SU-DHL-6 (cell line): Measurements from ENCODE around the gene IGSF6.
"Not testable (repeated sequence)": the region's sequence is repeated elsewhere in the genome, so short reads cannot be mapped to it uniquely, and the experiment has no call there.

Experiments
- H2AFZ ChIP-seq: fragments of 200-600 bp; sonication (generic); 2 replicates; pipeline ENCODE4 v1.6.1; 2014; ENCODE audit warnings: low read depth, mild to moderate bottlenecking, moderate library complexity, mixed read lengths, antibody characterized with exemption, low read length; ENCODE audit not compliant: severe bottlenecking
- H3F3A ChIP-seq: fragments of 200-600 bp; shearing (Covaris generic); 2 replicates; pipeline ENCODE4 v1.6.0; 2016; ENCODE audit warnings: antibody characterized with exemption, mild to moderate bottlenecking; ENCODE audit not compliant: insufficient read depth
- H3K27ac ChIP-seq: fragments of 200-600 bp; sonication (generic); 2 replicates; pipeline ENCODE4 v1.5.1; 2016; ENCODE audit warnings: low read depth, mild to moderate bottlenecking, low read length, moderate library complexity, mixed read lengths
- H3K27me3 ChIP-seq: fragments of 200-600 bp; sonication (generic), shearing (Covaris generic); 2 replicates; pipeline ENCODE4 v1.6.0; 2014; ENCODE audit warnings: mild to moderate bottlenecking, low read length
- H3K36me3 ChIP-seq: fragments of 200-600 bp; sonication (generic); 2 replicates; pipeline ENCODE4 v1.6.1; 2014; ENCODE audit warnings: mild to moderate bottlenecking, low read length, mixed read lengths
- H3K4me2 ChIP-seq: fragments of 300-600, 200-600 bp; shearing (Covaris generic), sonication (generic); 2 replicates; pipeline ENCODE4 v1.6.0; 2014; ENCODE audit warnings: low read length, low read depth, mild to moderate bottlenecking; ENCODE audit not compliant: poor library complexity, severe bottlenecking
- H3K4me3 ChIP-seq: fragments of 200-600 bp; sonication (generic); 2 replicates; pipeline ENCODE4 v1.5.1; 2014; ENCODE audit warnings: antibody characterized with exemption, low read length, mild to moderate bottlenecking, mixed read lengths; ENCODE audit not compliant: insufficient read depth, poor library complexity, severe bottlenecking
- H3K79me2 ChIP-seq: fragments of 200-600 bp; sonication (generic); 2 replicates; pipeline ENCODE4 v1.6.1; 2014; ENCODE audit warnings: mild to moderate bottlenecking, low read length, moderate library complexity; ENCODE audit not compliant: insufficient read depth
- H3K9ac ChIP-seq: fragments of 200-600 bp; sonication (generic); 2 replicates; pipeline ENCODE4 v1.7.0; 2014; ENCODE audit warnings: mild to moderate bottlenecking, low read length
- H3K9me2 ChIP-seq: fragments of 200-600 bp; sonication (generic); replicated peaks from 2 replicates; pipeline ENCODE4 v1.6.1; 2014; ENCODE audit warnings: low read length; ENCODE audit not compliant: insufficient read depth
- H3K9me3 ChIP-seq: fragments of 200-600 bp; sonication (generic); 2 replicates; pipeline ENCODE4 v1.6.1; 2014; ENCODE audit warnings: low read length, mixed read lengths; ENCODE audit not compliant: insufficient read depth
- H4K20me1 ChIP-seq: fragments of 200-600 bp; sonication (generic); 2 replicates; pipeline ENCODE4 v1.6.1; 2014; ENCODE audit warnings: low read depth, mild to moderate bottlenecking, antibody characterized with exemption, low read length, moderate library complexity, mixed read lengths
- CTCF ChIP-seq: fragments of 200-600 bp; sonication (generic); IDR thresholded peaks from one replicate; pipeline ENCODE4 v1.5.1; 2017; ENCODE audit warnings: antibody characterized with exemption, mild to moderate bottlenecking, low read length, moderate library complexity; ENCODE audit not compliant: insufficient read depth, poor library complexity, severe bottlenecking
- EZH2phosphoT487 ChIP-seq: fragments of 200-600 bp; sonication (generic), shearing (Covaris generic); conservative IDR thresholded peaks from 2 replicates; pipeline ENCODE4 v1.6.1; 2018; ENCODE audit warnings: mild to moderate bottlenecking, antibody characterized with exemption, low read length, moderate library complexity, mixed read lengths

IGSF6 gene

GRCh38 chr16:21629616-21630539 is 22.5 kb downstream of the IGSF6 start:
- not testable (repeated sequence) for H3K9me3 ChIP-seq, H3K4me3 ChIP-seq, H3K36me3 ChIP-seq, H3K4me2 ChIP-seq, H4K20me1 ChIP-seq, H3K9ac ChIP-seq, H3K27ac ChIP-seq, H3K9me2 ChIP-seq, H3K27me3 ChIP-seq, H3F3A ChIP-seq, H3K79me2 ChIP-seq, H2AFZ ChIP-seq

DNA sequence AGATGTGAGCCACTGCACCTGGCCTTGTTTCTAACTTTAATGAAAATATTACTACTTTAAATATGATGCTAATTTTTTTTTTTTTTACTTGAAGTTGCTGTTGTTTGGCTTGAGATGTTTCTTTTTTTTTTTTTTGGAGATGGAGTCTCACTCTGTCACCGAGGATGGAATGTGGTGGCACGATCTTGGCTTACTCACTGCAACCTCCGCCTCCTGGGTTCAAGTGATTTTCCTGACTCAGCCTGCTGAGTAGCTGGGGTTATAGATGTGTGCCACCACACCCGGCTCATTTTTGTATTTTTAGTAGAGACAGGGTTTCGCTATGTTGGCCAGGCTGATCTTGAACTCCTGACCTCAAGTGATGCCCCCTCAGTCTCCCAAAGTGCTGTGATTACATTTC is 23.6 kb downstream of the IGSF6 start:
- Histone ChIP-seq H3K27me3 (no peaks in the 10 kb centered on the region), H3K9me2 (no peaks in the 10 kb centered on the region), H3K9ac (no peak overlapping the region), H2AFZ (no peak overlapping the region), H3K36me3 (peaks cover 6% of the 10 kb centered on the region; the same call in 1 of the 2 replicates), H3K4me2 (no peak overlapping the region), H3K4me3 (no peak overlapping the region), H3K79me2 (no peaks in the 10 kb centered on the region), H3K27ac (no peak overlapping the region), H3K9me3 (no peaks in the 10 kb centered on the region), H4K20me1 (no peaks in the 10 kb centered on the region), H3F3A (no peaks in the 10 kb centered on the region)
- no peak for TF ChIP-seq CTCF
- no peak for TF ChIP-seq EZH2phosphoT487

- no peaks in the 10 kb centered on the region for H4K20me1 ChIP-seq
- H3F3A ChIP-seq = no peaks in the 10 kb centered on the region
- H2AFZ ChIP-seq = no peak overlapping the region
- no peaks in the 10 kb centered on the region for H3K79me2 ChIP-seq
- H3K9me3 ChIP-seq = no peaks in the 10 kb centered on the region
- H3K9ac ChIP-seq = no peak overlapping the region
- no peak overlapping the region for H3K27ac ChIP-seq
- no peaks in the 10 kb centered on the region for H3K9me2 ChIP-seq
- H3K27me3 ChIP-seq = no peaks in the 10 kb centered on the region
- TF ChIP-seq EZH2phosphoT487 (no peak), CTCF (no peak)
- no peak overlapping the region for H3K4me2 ChIP-seq
- peaks cover 6% of the 10 kb centered on the region; the same call in 1 of the 2 replicates for H3K36me3 ChIP-seq
- no peak overlapping the region for H3K4me3 ChIP-seq
These were observed 24.2 kb downstream of the IGSF6 start for GRCh38 chr16:21628121-21628726.
